Measurements from ENCODE around the gene DNAI7. TPM values are rescaled to one million over a fixed set of nuclear protein-coding genes. Genes with fewer than 3 reads are reported as not detected.

The DNAI7 gene
- total RNA-seq, 1 experiment from 2014 or later, result not detected

DNA sequence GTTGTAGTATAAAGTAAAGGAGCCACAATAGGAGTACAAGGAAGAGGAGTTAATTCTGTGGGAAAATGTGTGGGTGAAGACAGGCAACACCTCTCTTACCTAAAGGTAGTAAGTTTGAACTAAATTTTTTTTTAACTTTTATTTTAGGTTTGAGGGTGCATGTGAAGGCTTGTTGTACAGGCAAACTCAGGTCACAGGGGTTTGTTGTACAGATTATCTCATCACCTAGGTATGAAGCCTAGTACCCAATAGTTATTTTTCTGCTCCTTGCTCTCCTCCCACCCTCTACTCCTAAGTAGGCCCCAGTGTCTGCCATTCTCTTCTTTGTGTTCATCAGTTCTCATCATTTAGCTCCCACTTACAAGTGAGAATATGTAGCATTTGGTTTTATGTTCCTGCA lies 70.5 kb downstream of the DNAI7 start:
- no peaks in the 10 kb centered on the region for H3K27me3 ChIP-seq
- no peaks in the 10 kb centered on the region for H3K9me3 ChIP-seq
- H3K36me3 ChIP-seq, result no peaks in the 10 kb centered on the region
- no peak overlapping the region for H3K4me3 ChIP-seq
- DNase-seq, result no peak

DNA sequence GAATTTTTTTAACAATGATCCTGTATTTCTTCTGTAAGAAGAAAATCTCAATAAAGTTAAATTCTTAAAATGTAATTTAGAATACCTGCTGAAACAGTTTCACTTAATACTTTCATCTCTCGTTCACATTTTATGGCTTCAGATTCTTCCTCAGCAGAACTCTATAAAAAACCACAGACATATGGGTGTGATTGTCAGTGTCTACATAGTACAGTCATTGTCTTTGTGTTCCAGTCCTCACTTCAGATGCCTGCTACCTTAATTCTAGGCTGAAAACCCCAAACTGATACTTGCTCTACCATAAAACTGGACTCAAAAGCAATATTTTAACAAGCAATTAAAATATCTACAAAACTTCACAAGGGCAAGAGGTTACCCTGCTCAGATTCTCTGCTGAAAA lies 71.8 kb downstream of the DNAI7 start:
- no peaks in the 10 kb centered on the region for H3K36me3 ChIP-seq
- no peak for DNase-seq
- H3K27me3 ChIP-seq, result no peaks in the 10 kb centered on the region
- no peaks in the 10 kb centered on the region for H3K9me3 ChIP-seq
- H3K4me3 ChIP-seq, result no peak overlapping the region

DNA sequence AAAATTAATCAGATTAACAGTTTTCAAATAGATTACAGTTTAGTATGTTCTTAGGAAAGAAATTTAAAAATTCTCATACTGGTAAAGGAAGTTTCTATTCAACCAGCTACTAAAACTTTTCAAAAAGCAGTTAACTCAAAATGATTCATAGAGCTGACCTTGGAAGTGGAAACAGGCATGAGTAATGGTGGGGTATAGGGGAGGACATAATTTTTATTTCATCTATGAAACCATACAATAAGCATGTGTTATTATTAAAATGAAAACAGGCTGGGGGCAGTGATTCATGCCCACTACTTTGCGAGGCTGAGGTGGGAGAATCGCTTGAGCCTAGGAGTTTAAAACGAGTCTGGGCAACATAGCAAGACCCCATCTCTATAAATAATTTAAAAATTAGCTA lies 73.0 kb downstream of the DNAI7 start:
- H3K9me3 ChIP-seq, result no peaks in the 10 kb centered on the region
- H3K4me3 ChIP-seq, result no peak overlapping the region
- DNase-seq, result peak; percentile 23
- H3K36me3 ChIP-seq, result no peaks in the 10 kb centered on the region
- no peaks in the 10 kb centered on the region for H3K27me3 ChIP-seq

DNA sequence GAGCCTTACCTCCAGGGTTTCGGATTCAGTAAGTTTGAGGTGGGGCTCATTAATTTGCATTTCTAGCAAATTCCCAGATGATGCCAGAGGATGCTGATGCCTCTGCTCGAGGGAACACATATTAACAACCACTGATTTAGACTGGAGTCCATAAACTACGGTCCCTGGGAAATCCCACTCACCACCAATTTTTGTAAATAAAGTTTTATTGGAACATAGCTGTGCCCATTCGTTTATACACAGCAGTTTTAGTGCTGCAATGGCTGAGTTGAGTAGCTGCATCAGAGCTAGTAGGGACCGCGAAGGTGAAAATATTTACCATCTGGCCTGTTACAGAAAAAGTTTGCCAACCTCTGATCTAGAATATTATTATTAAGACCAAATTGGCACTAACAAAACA lies 73.8 kb downstream of the DNAI7 start:
- Histone ChIP-seq H3K27me3 (no peaks in the 10 kb centered on the region), H3K9me3 (no peaks in the 10 kb centered on the region), H3K4me3 (no peak overlapping the region), H3K36me3 (no peaks in the 10 kb centered on the region)
- no peak for DNase-seq

DNA sequence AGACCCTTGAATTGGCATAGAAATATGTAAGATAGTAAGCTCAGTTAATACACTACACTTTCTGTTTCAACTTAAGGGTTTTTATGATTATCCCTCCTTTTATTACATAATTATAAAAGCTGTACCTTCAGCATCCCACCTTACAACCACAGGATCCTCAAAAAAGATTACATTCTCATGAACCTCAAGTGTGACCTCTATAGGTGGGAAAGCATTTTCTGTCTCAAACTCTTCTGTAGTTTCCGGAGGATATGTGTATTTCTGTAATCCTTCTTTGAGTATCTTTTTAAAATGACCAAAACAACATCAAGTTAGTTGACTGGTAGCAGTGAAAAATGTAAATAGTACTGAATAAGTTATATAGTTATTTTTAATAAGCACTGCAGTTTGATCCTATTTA lies 75.9 kb downstream of the DNAI7 start:
- no peaks in the 10 kb centered on the region for H3K27me3 ChIP-seq
- no peak overlapping the region for H3K4me3 ChIP-seq
- DNase-seq, result no peak
- H3K9me3 ChIP-seq, result no peaks in the 10 kb centered on the region
- no peaks in the 10 kb centered on the region for H3K36me3 ChIP-seq

DNA sequence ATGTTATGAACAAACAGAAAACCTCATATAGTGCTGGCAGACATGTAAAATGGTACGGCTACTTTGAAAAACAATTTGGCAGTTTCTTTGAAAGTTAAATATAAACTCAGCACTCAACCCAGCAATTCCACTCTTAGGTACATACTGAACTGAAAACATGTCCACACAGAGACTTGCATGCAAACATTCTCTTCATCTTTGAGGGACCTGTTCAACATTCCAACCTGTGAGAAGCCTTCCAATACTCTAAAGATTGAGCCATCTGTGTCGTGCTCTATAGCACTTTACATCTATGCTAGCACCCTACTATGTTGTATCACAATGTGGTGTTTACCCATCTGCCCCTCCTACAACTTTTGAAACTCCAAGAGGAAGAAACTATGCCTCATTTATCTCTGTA lies 79.3 kb downstream of the DNAI7 start:
- no peaks in the 10 kb centered on the region for H3K36me3 ChIP-seq
- H3K27me3 ChIP-seq, result no peaks in the 10 kb centered on the region
- H3K9me3 ChIP-seq, result no peaks in the 10 kb centered on the region
- no peak for DNase-seq
- H3K4me3 ChIP-seq, result no peak overlapping the region

DNA sequence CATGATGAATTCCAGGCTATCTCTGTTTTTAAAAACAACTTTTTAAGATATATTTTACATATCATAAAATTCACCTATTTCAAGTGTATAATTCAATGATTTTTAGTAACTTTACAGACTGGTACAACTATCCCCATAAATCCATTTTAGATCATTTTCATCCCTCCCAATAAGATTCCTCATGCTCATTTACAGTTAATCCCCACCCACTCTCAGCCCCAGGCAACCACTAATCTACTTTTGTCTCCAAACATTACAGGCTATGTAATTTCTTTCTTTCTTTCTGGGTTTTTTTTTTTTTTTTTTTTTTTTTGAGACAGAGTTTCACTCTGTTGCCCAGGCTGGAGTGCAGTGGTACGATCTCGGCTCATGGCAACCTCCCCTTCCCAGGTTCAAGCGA lies 81.3 kb downstream of the DNAI7 start:
- Histone ChIP-seq H3K36me3 (no peaks in the 10 kb centered on the region), H3K4me3 (no peak overlapping the region), H3K9me3 (no peaks in the 10 kb centered on the region), H3K27me3 (no peaks in the 10 kb centered on the region)
- DNase-seq, result no peak

DNA sequence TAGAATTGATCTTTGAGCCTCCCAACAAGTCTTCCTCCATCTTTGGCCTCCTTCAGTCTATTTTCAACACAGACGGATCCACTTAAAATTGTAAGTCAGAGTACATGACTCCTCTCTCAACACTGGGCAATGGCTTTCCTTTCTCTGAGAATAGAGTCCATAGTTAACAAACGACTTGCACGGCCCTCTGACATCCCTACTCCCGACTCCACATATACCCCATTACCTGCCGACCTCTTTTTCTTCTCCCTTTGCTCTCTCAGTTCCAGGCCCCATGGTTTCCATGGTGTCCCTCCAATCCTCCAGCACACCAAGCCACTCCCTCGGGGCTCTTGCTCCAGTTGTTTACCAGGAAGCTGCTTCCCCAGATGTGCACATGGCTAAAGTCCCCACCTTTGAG lies 84.7 kb downstream of the DNAI7 start:
- no peaks in the 10 kb centered on the region for H3K27me3 ChIP-seq
- H3K9me3 ChIP-seq, result no peaks in the 10 kb centered on the region
- H3K36me3 ChIP-seq, result no peaks in the 10 kb centered on the region
- H3K4me3 ChIP-seq, result no peak overlapping the region
- DNase-seq, result no peak

DNA sequence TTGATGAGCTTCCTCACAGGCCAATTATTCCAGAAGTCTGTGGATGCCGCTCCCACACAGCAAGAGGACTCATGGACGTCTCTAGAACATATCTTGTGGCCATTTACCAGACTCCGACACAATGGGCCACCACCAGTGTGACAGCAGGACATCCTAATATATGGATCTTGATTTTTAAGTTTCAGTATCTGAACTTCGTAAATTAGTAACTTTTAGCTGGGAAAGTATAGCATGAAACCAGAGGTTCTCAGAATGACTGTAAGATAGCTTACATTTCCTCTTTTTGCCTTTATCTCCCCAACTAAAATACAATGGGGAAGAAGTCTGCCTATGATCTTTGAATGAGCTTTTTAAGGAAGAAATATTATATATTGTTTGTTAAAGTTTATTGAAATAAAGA lies 87.0 kb downstream of the DNAI7 start:
- no peak for DNase-seq
- Histone ChIP-seq H3K36me3 (no peaks in the 10 kb centered on the region), H3K27me3 (no peaks in the 10 kb centered on the region), H3K4me3 (no peak overlapping the region), H3K9me3 (no peaks in the 10 kb centered on the region)

DNA sequence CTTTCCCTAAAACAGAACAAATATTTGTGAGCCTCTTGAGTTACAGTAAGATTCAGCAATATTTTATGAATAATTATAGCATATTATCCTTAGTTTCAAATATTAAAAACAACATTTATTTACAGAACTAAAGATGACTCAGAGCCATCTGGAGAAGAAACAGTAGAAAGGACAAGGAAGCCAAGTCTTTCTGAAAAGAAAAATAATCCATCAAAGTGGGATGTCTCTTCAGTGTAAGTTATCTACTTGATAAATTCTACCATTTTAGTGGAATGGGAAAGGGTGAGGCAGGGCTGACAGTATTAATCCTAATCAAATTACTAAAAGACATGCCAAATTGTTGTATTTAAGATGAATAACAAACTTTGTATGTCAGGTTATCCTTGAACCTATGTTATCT lies 88.1 kb downstream of the DNAI7 start:
- H3K27me3 ChIP-seq, result no peaks in the 10 kb centered on the region
- H3K4me3 ChIP-seq, result no peak overlapping the region
- H3K36me3 ChIP-seq, result no peaks in the 10 kb centered on the region
- DNase-seq, result no peak
- H3K9me3 ChIP-seq, result no peaks in the 10 kb centered on the region

DNA sequence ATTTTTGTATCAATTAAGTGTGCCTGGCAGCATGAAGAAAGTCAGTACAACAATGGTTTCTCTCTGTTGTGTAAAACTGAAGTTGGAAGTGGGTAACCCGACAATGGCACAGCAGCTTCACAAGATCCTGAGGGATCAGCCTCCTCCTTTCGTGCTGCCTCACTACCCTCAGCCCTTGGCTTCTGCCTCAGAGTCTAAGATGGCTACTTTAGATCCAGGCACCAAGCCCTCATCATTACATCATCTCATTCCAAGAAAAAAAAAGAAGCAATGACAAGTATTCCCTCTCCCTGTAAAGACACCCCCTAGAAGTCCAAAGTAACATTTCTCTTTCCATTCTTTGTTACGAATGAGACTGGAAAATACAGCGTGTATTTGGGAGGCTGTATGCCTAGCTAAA lies 92.6 kb downstream of the DNAI7 start:
- H3K9me3 ChIP-seq, result no peaks in the 10 kb centered on the region
- no peaks in the 10 kb centered on the region for H3K27me3 ChIP-seq
- H3K36me3 ChIP-seq, result no peaks in the 10 kb centered on the region
- DNase-seq, result no peak
- H3K4me3 ChIP-seq, result no peak overlapping the region

DNA sequence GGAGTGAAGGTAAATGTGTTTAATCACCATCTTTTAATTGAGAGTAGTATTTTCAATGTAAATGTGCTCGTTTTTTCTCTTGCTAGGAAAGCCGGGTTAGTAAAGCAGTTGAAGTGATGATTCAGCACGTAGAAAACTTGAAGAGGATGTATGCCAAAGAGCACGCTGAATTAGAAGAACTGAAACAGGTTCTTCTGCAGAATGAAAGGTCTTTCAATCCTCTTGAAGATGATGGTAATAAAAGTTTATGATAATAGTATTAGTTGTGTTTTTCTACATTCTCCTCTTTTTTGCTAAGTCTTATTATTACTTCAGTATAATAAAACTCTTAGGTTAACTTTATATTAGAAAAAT lies 93.9 kb downstream of the DNAI7 start:
- no peaks in the 10 kb centered on the region for H3K27me3 ChIP-seq
- H3K9me3 ChIP-seq, result no peaks in the 10 kb centered on the region
- no peak for DNase-seq
- H3K4me3 ChIP-seq, result no peak overlapping the region
- H3K36me3 ChIP-seq, result no peaks in the 10 kb centered on the region

DNA sequence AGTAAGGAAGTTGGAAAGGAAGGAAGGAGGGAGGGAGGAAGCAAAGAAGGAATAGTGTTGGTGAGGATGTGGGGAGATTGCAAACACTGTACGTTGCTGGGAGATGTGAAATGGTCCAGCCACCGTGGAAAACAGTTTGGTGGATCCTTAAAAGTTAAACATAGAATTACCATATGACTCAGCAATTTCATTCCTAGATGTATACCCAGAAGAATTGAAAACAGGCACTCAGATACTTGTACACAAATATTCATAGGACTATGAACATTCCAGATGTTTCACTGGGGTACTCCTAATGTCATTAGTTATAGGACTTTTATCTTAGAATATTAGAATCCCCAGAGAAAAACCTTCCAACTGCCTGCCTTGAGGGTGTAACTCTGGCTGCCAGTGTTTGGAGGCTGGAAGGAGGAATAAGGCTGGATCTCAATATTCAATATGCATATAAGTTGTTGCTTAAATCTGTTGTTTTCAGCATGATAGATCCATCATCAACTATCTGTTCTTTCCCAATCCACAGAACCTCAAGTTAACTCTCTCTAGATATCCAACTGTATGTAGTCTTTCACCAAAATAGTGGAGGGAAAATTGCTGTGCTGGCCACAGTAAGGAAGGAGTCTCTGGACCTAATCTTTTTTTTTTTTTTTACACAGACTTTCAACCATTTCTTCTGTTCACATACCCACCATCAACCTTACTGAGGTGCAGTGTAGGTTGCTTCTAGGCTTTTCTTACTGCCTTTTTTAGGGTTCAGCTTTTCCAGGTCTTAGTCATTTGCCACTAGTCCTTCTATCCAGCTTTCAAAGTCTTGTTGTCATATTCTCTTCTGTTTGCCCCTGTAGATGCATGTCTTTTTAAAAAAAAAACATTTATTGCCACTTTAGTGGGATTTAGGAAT lies 94.5 kb downstream of the DNAI7 start:
- Histone ChIP-seq H3K36me3 (no peaks in the 10 kb centered on the region), H3K9me3 (no peaks in the 10 kb centered on the region), H3K4me3 (no peak overlapping the region), H3K27me3 (no peaks in the 10 kb centered on the region)
- DNase-seq, result no peak

DNA sequence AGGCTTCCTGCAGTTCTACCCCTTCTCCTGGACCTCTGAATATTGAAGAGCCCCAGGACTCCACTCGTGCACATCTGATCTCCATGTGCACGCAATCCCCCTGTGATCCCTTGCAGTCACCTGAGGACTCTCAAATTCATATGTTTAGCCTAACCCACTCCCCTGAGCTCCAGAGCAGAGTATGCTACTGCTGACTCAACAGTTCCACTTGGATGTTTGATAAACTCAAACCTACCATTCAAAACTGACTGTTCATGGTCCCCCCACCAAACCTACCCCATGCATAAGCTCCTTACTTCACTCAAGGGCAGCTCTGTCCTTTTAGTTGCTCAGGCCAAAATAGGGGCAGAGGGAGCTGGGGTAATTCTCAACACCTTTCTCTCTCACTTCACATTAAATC lies 96.0 kb downstream of the DNAI7 start:
- no peak for DNase-seq
- Histone ChIP-seq H3K27me3 (no peaks in the 10 kb centered on the region; the same call in 1 of the 2 replicates), H3K9me3 (peaks cover 4% of the 10 kb centered on the region; the same call in 1 of the 2 replicates), H3K4me3 (no peak overlapping the region), H3K36me3 (no peaks in the 10 kb centered on the region)

DNA sequence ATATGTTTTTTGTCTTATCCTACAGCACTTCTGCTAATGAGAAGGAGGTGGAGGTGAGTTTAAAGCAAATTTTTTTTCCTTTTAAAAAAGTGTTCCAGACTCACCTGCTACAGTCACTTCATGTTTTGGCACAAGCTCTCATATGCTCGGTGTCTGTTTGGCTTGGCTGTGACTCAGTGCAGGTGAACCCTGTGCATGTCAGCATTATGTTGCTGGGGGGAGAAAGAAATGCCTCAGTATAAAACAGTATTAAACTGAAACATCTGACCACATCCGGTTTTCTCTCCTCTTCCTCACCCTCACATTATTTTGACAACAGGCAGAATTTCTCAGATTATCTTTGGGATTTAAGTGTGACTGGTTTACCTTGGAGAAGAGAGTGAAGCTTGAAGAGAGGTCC lies 105.2 kb downstream of the DNAI7 start:
- 0 out of 2 replicates have a peak, but pooled peaks cover 4% of the 10 kb centered on the region for H3K9me3 ChIP-seq
- no peak for DNase-seq
- no peaks in the 10 kb centered on the region for H3K36me3 ChIP-seq
- H3K4me3 ChIP-seq, result no peak overlapping the region
- H3K27me3 ChIP-seq, result no peaks in the 10 kb centered on the region; the same call in 1 of the 2 replicates

DNA sequence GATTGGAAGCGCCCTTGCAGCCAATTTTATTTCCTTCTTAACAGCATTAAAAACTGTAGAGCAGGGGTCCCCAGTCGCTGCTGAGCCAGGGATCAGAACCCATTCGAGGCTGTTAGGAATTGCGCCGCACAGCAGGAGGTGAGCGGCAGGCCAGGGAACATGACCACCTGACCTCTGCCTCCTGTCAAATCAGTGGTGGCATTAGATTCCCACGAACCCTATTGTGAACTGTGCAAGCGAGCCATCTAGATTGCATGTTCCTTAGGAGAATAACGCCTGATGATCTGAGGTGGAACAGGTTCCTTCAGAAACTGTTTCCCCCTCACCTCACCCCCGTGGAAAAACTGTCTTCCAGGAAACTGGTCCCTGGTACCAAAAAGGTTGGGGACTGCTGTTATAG lies 107.4 kb downstream of the DNAI7 start:
- Histone ChIP-seq H3K9me3 (no peaks in the 10 kb centered on the region), H3K27me3 (no peaks in the 10 kb centered on the region), H3K4me3 (no peak overlapping the region), H3K36me3 (no peaks in the 10 kb centered on the region)
- no peak for DNase-seq

DNA sequence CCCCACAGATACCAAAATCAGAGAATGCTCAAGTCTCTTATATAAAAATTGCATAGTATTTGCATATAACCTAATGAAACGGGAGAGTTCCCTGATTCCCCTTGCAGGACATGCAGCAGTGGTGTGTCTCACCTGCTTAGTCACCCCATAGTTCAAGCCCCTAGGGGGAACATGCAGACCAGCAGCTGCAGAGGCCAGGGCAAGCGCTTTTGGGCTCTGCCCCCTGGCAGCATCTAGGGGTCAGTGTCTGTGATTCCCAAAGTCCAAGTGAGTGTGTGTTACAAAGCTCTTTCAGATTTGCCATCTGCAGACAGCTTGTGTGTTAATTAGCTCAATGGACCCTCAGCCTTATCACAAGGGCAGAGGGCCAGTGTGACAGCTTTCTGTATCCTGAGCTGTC lies 110.1 kb downstream of the DNAI7 start:
- no peak for DNase-seq
- no peaks in the 10 kb centered on the region for H3K9me3 ChIP-seq
- H3K27me3 ChIP-seq, result no peaks in the 10 kb centered on the region
- no peak overlapping the region for H3K4me3 ChIP-seq
- H3K36me3 ChIP-seq, result no peaks in the 10 kb centered on the region

DNA sequence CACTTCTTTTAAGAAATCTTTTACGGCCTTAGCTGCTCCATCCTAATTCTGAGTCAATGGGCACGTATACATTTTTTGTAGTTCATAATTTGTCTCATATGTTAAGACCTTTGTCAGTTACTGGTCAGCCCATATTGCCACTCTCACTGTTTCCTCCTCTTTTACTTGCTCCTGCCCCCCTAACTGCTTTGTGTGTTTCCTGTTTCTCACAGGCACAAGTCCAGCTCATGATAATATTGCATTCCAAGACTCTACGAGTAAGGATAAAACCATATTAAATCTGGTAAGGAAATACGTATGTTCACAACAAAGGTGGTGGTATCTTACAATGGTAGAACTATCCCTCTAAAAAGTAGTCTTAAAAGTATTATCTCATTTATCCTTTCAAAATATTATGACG lies 111.7 kb downstream of the DNAI7 start:
- Histone ChIP-seq H3K27me3 (no peaks in the 10 kb centered on the region), H3K4me3 (no peak overlapping the region), H3K36me3 (no peaks in the 10 kb centered on the region), H3K9me3 (no peaks in the 10 kb centered on the region)
- DNase-seq, result no peak
